Neuronal stem cell (in vitro differentiated cells): ENCODE measurements around the gene FGF8.

Experiments
- DNase-seq: peaks from one replicate; pipeline ENCODE4 v3.0.0-alpha.2; 2013; ENCODE audit warnings: low spot score
- H2AFZ ChIP-seq: one replicate; pipeline ENCODE4 v1.6.1; 2013; ENCODE audit warnings: mild to moderate bottlenecking, low read length, inconsistent platforms
- H2AK5ac ChIP-seq: 2 replicates; pipeline ENCODE4 v1.6.1; 2013; ENCODE audit warnings: low read depth, mild to moderate bottlenecking, inconsistent platforms, low read length, moderate library complexity, mixed read lengths
- H2BK120ac ChIP-seq: 2 replicates; pipeline ENCODE4 v1.6.1; 2013; ENCODE audit warnings: low read depth, mild to moderate bottlenecking, inconsistent platforms, low read length, moderate library complexity, mixed read lengths
- H2BK12ac ChIP-seq: one replicate; pipeline ENCODE4 v1.6.1; 2013; ENCODE audit warnings: low read length, inconsistent platforms
- H2BK15ac ChIP-seq: 2 replicates; pipeline ENCODE4 v1.6.1; 2013; ENCODE audit warnings: mild to moderate bottlenecking, low read length, inconsistent platforms, mixed read lengths
- H2BK5ac ChIP-seq: one replicate; pipeline ENCODE4 v1.6.1; 2013; ENCODE audit warnings: inconsistent platforms, mild to moderate bottlenecking, low read length, moderate library complexity
- H3K14ac ChIP-seq: one replicate; pipeline ENCODE4 v1.6.1; 2013; ENCODE audit warnings: low read length, inconsistent platforms
- H3K18ac ChIP-seq: 2 replicates; pipeline ENCODE4 v1.6.1; 2013; ENCODE audit warnings: low read length, inconsistent platforms
- H3K23ac ChIP-seq: 2 replicates; pipeline ENCODE4 v1.6.1; 2013; ENCODE audit warnings: low read depth, mild to moderate bottlenecking, mixed read lengths, low read length, inconsistent platforms; ENCODE audit not compliant: poor library complexity
- H3K27ac ChIP-seq: replicated peaks from 3 replicates; pipeline ENCODE4 v1.5.1; 2013; ENCODE audit warnings: low read length, inconsistent platforms
- H3K27me3 ChIP-seq, 3 experiments: 2 replicates each; pipeline ENCODE4 v1.6.1; 2013; ENCODE audit warnings: low read length in 3 of 3, mild to moderate bottlenecking in 2 of 3, inconsistent platforms in 1 of 3, low read depth in 1 of 3, mixed read lengths in 1 of 3, moderate library complexity in 1 of 3; ENCODE audit not compliant: control insufficient read depth in 3 of 3, insufficient read depth in 3 of 3
- H3K36me3 ChIP-seq, 2 donors: replicated peaks in 1 of 2; 2 replicates each; pipeline ENCODE4 v1.6.1; 2013; ENCODE audit warnings: low read length in 2 of 2; ENCODE audit not compliant: control insufficient read depth in 2 of 2, insufficient read depth in 2 of 2
- H3K4ac ChIP-seq: 2 replicates; pipeline ENCODE4 v1.6.1; 2013; ENCODE audit warnings: inconsistent platforms, mild to moderate bottlenecking, low read length, moderate library complexity
- H3K4me1 ChIP-seq, 2 donors: 1 replicate in 1 of 2; 2 replicates in 1 of 2; pipeline ENCODE4 v1.6.1; 2013; ENCODE audit warnings: low read length in 2 of 2, low read depth in 1 of 2; ENCODE audit not compliant: control insufficient read depth in 2 of 2, insufficient read depth in 1 of 2
- H3K4me2 ChIP-seq: one replicate; pipeline ENCODE4 v1.6.1; 2013; ENCODE audit warnings: mild to moderate bottlenecking, low read length, inconsistent platforms; ENCODE audit not compliant: insufficient read depth, poor library complexity, severe bottlenecking
- H3K4me3 ChIP-seq, 2 donors: 2 replicates each; pipeline ENCODE4 v1.5.1; 2013; ENCODE audit warnings: low read length in 2 of 2, mild to moderate bottlenecking in 2 of 2, inconsistent platforms in 1 of 2, moderate library complexity in 1 of 2
- H3K79me1 ChIP-seq: one replicate; pipeline ENCODE4 v1.6.1; 2013; ENCODE audit warnings: low read depth, mild to moderate bottlenecking, inconsistent platforms, low read length, moderate library complexity
- H3K9ac ChIP-seq: one replicate; pipeline ENCODE4 v1.6.1; 2013; ENCODE audit warnings: mild to moderate bottlenecking, low read depth, low read length, inconsistent platforms; ENCODE audit not compliant: poor library complexity
- H3K9me3 ChIP-seq, 2 donors: replicated peaks in 1 of 2; 2 replicates each; pipeline versions ENCODE3 to v1.6.1; 2013; ENCODE audit warnings: low read length in 2 of 2, mild to moderate bottlenecking in 2 of 2, inconsistent platforms in 1 of 2, low read depth in 1 of 2, mixed read lengths in 1 of 2, moderate library complexity in 1 of 2; ENCODE audit not compliant: control insufficient read depth in 2 of 2, insufficient read depth in 1 of 2
- H4K8ac ChIP-seq: one replicate; pipeline ENCODE4 v1.6.1; 2013; ENCODE audit warnings: low read depth, mild to moderate bottlenecking, inconsistent platforms, low read length, moderate library complexity
- H4K91ac ChIP-seq: one replicate; pipeline ENCODE4 v1.6.1; 2013; ENCODE audit warnings: low read length, low read depth, mild to moderate bottlenecking, inconsistent platforms; ENCODE audit not compliant: poor library complexity
- WGBS, 2 donors: extraction: QIAGEN DNeasy Blood & Tissue Kit; methylation state at CpG; one replicate each; pipeline ENCODE4 v1.1.7; 2013; ENCODE audit warnings: missing lambda C conversion rate in 2 of 2, mixed read lengths in 1 of 2; ENCODE audit not compliant: insufficient read length in 2 of 2, insufficient replicate concordance in 1 of 2; ENCODE audit errors: extremely low coverage in 2 of 2; 5-methylcytosine and 5-hydroxymethylcytosine counted together

Gene FGF8

GRCh38 chr10:101726115-101726387 lies 49.9 kb downstream of the FGF8 start:
- Histone ChIP-seq H3K79me1 (no peaks in the 10 kb centered on the region), H3K4me2 (no peak overlapping the region), H3K14ac (no peak overlapping the region), H2AFZ (no peak overlapping the region), H3K27me3 (peaks cover 0 to 59% (median 0%) of the 10 kb centered on the region in 3 experiments), H3K9me3 (no peaks in the 10 kb centered on the region), H3K27ac (no peak overlapping the region), H3K18ac (no peak overlapping the region), H2AK5ac (no peak overlapping the region), H3K4me3 (no peak overlapping the region), H2BK5ac (no peak overlapping the region), H2BK12ac (no peak overlapping the region), H4K91ac (no peak overlapping the region), H3K23ac (no peak overlapping the region), H3K36me3 (no peaks in the 10 kb centered on the region), H3K9ac (no peak overlapping the region), H2BK120ac (no peak overlapping the region), H2BK15ac (no peak overlapping the region), H4K8ac (no peak overlapping the region), H3K4me1 (peaks cover 11 to 13% of the 10 kb centered on the region in 2 donors), H3K4ac (no peak overlapping the region)
- no peak for DNase-seq
- WGBS, 2 donors = no CpG with 5 or more reads among the region's 2 CpGs

- no peak overlapping the region for H3K27ac ChIP-seq
- DNase-seq = no peak
- no peak overlapping the region for H2AFZ ChIP-seq
- no peaks in the 10 kb centered on the region for H3K9me3 ChIP-seq
- no peak overlapping the region for H4K8ac ChIP-seq
- H2BK120ac ChIP-seq = no peak overlapping the region
- no peaks in the 10 kb centered on the region for H3K36me3 ChIP-seq
- H3K4me2 ChIP-seq = no peak overlapping the region
- WGBS, 2 donors = no CpG with 5 or more reads among the region's 8 CpGs
- H2BK5ac ChIP-seq = no peak overlapping the region
- H2AK5ac ChIP-seq = no peak overlapping the region
- H3K4ac ChIP-seq = no peak overlapping the region
- no peak overlapping the region for H2BK12ac ChIP-seq
- no peak overlapping the region for H2BK15ac ChIP-seq
- H3K27me3 ChIP-seq = peaks cover 0 to 62% (median 0%) of the 10 kb centered on the region in 3 experiments
- no peak overlapping the region for H4K91ac ChIP-seq
- no peak overlapping the region for H3K23ac ChIP-seq
- no peak overlapping the region for H3K9ac ChIP-seq
- no peak overlapping the region for H3K14ac ChIP-seq
- H3K4me3 ChIP-seq = no peak overlapping the region
- no peak overlapping the region for H3K18ac ChIP-seq
- no peaks in the 10 kb centered on the region for H3K79me1 ChIP-seq
- H3K4me1 ChIP-seq = peaks cover 11 to 13% of the 10 kb centered on the region in 2 donors
Measured at GRCh38 chr10:101725296-101726114, 50.4 kb downstream of the FGF8 start.

- Histone ChIP-seq H3K79me1 (no peaks in the 10 kb centered on the region), H3K4ac (no peak overlapping the region), H3K14ac (no peak overlapping the region), H3K9ac (no peak overlapping the region), H3K36me3 (no peaks in the 10 kb centered on the region), H2AFZ (no peak overlapping the region), H3K4me3 (no peak overlapping the region), H2AK5ac (no peak overlapping the region), H3K27me3 (peaks cover 0 to 70% (median 0%) of the 10 kb centered on the region in 3 experiments), H2BK15ac (no peak overlapping the region), H3K27ac (no peak overlapping the region), H2BK120ac (no peak overlapping the region), H3K9me3 (no peaks in the 10 kb centered on the region), H3K18ac (no peak overlapping the region), H4K91ac (no peak overlapping the region), H3K23ac (no peak overlapping the region), H2BK12ac (no peak overlapping the region), H3K4me1 (peaks cover 11 to 13% of the 10 kb centered on the region in 2 donors), H3K4me2 (no peak overlapping the region), H4K8ac (no peak overlapping the region), H2BK5ac (no peak overlapping the region)
- WGBS, 2 donors = no CpG with 5 or more reads among the region's 2 CpGs
- DNase-seq = no peak
Measured at GRCh38 chr10:101724446-101724845, 51.5 kb downstream of the FGF8 start.

- Histone ChIP-seq H4K91ac (no peak overlapping the region), H2BK12ac (no peak overlapping the region), H3K27me3 (peaks cover 0 to 74% (median 0%) of the 10 kb centered on the region in 3 experiments), H3K14ac (no peak overlapping the region), H3K4me3 (no peak overlapping the region), H3K27ac (no peak overlapping the region), H3K4ac (no peak overlapping the region), H3K4me1 (peaks cover 11 to 13% of the 10 kb centered on the region in 2 donors), H2BK5ac (no peak overlapping the region), H3K79me1 (no peaks in the 10 kb centered on the region), H3K4me2 (no peak overlapping the region), H2BK15ac (no peak overlapping the region), H2AFZ (no peak overlapping the region), H3K18ac (no peak overlapping the region), H3K9ac (no peak overlapping the region), H3K9me3 (no peaks in the 10 kb centered on the region), H2BK120ac (no peak overlapping the region), H3K23ac (no peak overlapping the region), H3K36me3 (no peaks in the 10 kb centered on the region), H2AK5ac (no peak overlapping the region), H4K8ac (no peak overlapping the region)
- no CpG with 5 or more reads among the region's 3 CpGs for WGBS, 2 donors
- no peak for DNase-seq
Measured at GRCh38 chr10:101723176-101723575, 52.7 kb downstream of the FGF8 start.
